GM12878 (cell line): ENCODE measurements around the gene MYO15B. TPM values are rescaled to one million over a fixed set of nuclear protein-coding genes. Genes with fewer than 3 reads are reported as not detected.
A peak's percentile ranks its signal among the peaks of the same experiment; 100 is the strongest.

ENCODE experiments used
- ATAC-seq: fragments of 200-7000 bp; cut with Tn5 transposase; 3 replicates; pipeline ENCODE4 v1.9.1; 2020; ENCODE audit warnings: mild to moderate bottlenecking, moderate library complexity
- BruUV-seq: library from RNA; stranded (reverse); fragments of 400-500 nt; replicated peaks from 2 replicates; lab custom pipeline; 2021; lab: Mats Ljungman, UMichigan
- CTCF ChIA-PET: fragments of 300-600 bp; sonication (Branson Sonifier 250); formaldehyde crosslinking; extraction: SDS; loops from one replicate; lab custom pipeline; 2021; ENCODE audit warnings: inconsistent platforms; lab: Yijun Ruan, JAX
- POLR2A ChIA-PET: fragments of 350-600 bp; formaldehyde crosslinking; extraction: SDS; loops from one replicate; lab custom pipeline; 2021; ENCODE audit warnings: inconsistent platforms; lab: Charles Lee
- RAD21 ChIA-PET: fragments of 300-600 bp; sonication (Branson Sonifier 250); formaldehyde crosslinking; loops from one replicate; lab custom pipeline; 2023; ENCODE audit warnings: antibody characterized with exemption; ENCODE audit not compliant: unreplicated experiment; lab: Charles Lee
- SMC1A ChIA-PET: fragments of 300-600 bp; sonication (Branson Sonifier 250); formaldehyde crosslinking; loops from one replicate; lab custom pipeline; 2023; ENCODE audit not compliant: unreplicated experiment, uncharacterized antibody; lab: Charles Lee
- DNase-seq: peaks from one replicate; pipeline ENCODE4 v3.0.0-alpha.2; 2011; ENCODE audit warnings: low read depth, low spot score
- FAIRE-seq: peaks from 3 replicates; lab custom pipeline; 2011; peaks lifted over from hg19 to GRCh38; lab: Jason Lieb, UNC
- H2AFZ ChIP-seq: 2 replicates; pipeline ENCODE4 v1.6.0; 2011; ENCODE audit warnings: low read depth, low read length, control low read depth; ENCODE audit not compliant: control insufficient read depth
- H3K27ac ChIP-seq: 2 replicates; pipeline ENCODE4 v1.5.1; 2011; ENCODE audit warnings: control low read depth; ENCODE audit not compliant: control insufficient read depth, insufficient read depth
- H3K27me3 ChIP-seq, 2 experiments: replicated peaks in 1 of 2; 2 replicates each; pipeline versions ENCODE4 v1.6.0 to v1.6.1; 2011; ENCODE audit warnings: low read length in 1 of 2; ENCODE audit not compliant: control insufficient read depth in 2 of 2, insufficient read depth in 2 of 2
- H3K36me3 ChIP-seq, 2 experiments: 2 replicates each; pipeline ENCODE4 v1.5.1; 2011; ENCODE audit warnings: low read length in 1 of 2; ENCODE audit not compliant: control insufficient read depth in 2 of 2, insufficient read depth in 2 of 2
- H3K4me1 ChIP-seq: 2 replicates; pipeline ENCODE4 v1.6.1; 2011; ENCODE audit warnings: mild to moderate bottlenecking, low read length, moderate library complexity, mixed read lengths; ENCODE audit not compliant: control insufficient read depth, insufficient read depth
- H3K4me2 ChIP-seq: 2 replicates; pipeline ENCODE4 v1.6.0; 2011; ENCODE audit warnings: control low read depth; ENCODE audit not compliant: control insufficient read depth, insufficient read depth
- H3K4me3 ChIP-seq: fragments of 200-600 bp; sonication (generic); 2 replicates; pipeline ENCODE4 v1.5.1; 2016
- H3K79me2 ChIP-seq: 2 replicates; pipeline ENCODE4 v1.6.0; 2011; ENCODE audit warnings: low read length; ENCODE audit not compliant: control insufficient read depth, insufficient read depth
- H3K9ac ChIP-seq: 2 replicates; pipeline ENCODE4 v1.8.0; 2011; ENCODE audit warnings: low read length, control low read depth, mixed read lengths; ENCODE audit not compliant: control insufficient read depth, insufficient read depth
- H3K9me3 ChIP-seq: replicated peaks from 3 replicates; pipeline ENCODE4 v1.5.1; 2011; ENCODE audit warnings: mild to moderate bottlenecking, low read length; ENCODE audit not compliant: control insufficient read depth, insufficient read depth
- H4K20me1 ChIP-seq: 2 replicates; pipeline ENCODE4 v1.6.0; 2011; ENCODE audit not compliant: control insufficient read depth, insufficient read depth
- CEBPB ChIP-seq, 2 experiments: fragments of 150-350 bp in 1 of 2; IDR thresholded peaks; 2 replicates each; pipeline ENCODE4 v1.6.1; 2012 to 2014; ENCODE audit warnings: low read depth in 2 of 2, low read length in 2 of 2, borderline replicate concordance in 1 of 2, inconsistent platforms in 1 of 2
- EGR1 ChIP-seq, 2 experiments: IDR thresholded peaks; 1 replicate in 1 of 2; 2 replicates in 1 of 2; pipeline ENCODE4 v1.6.1; 2011 to 2012; ENCODE audit warnings: low read depth in 2 of 2, low read length in 2 of 2, borderline replicate concordance in 1 of 2, mild to moderate bottlenecking in 1 of 2, moderate library complexity in 1 of 2
- MLLT1 ChIP-seq: fragments of 450-650 bp; IDR thresholded peaks from 2 replicates; pipeline ENCODE4 v1.6.1; 2016; ENCODE audit warnings: mild to moderate bottlenecking
- PML ChIP-seq: IDR thresholded peaks from 2 replicates; pipeline ENCODE4 v1.6.1; 2012; ENCODE audit warnings: low read length, inconsistent platforms
- POLR2A ChIP-seq: IDR thresholded peaks from 2 replicates; pipeline ENCODE4 v1.6.1; 2011; ENCODE audit warnings: low read depth, mild to moderate bottlenecking, low read length
- POU2F2 ChIP-seq: IDR thresholded peaks from 3 replicates; pipeline ENCODE4 v1.6.1; 2011; ENCODE audit warnings: low read depth, mild to moderate bottlenecking, low read length, borderline replicate concordance
- RCOR1 ChIP-seq: conservative IDR thresholded peaks from 2 replicates; pipeline ENCODE4 v1.6.1; 2012; ENCODE audit warnings: low read depth, low read length, improper control_type of control experiment
- RELA ChIP-seq: fragments of 450-650 bp; IDR thresholded peaks from 2 replicates; pipeline ENCODE4 v1.8.0; 2014; ENCODE audit warnings: borderline replicate concordance; ENCODE audit not compliant: partially characterized antibody
- SMAD5 ChIP-seq: IDR thresholded peaks from 2 replicates; pipeline ENCODE4 v1.6.1; 2016; ENCODE audit warnings: antibody characterized with exemption, low read depth
- ZNF24 ChIP-seq: fragments of 450-650 bp; IDR thresholded peaks from 2 replicates; pipeline ENCODE4 v1.6.1; 2017; ENCODE audit warnings: antibody characterized with exemption, mild to moderate bottlenecking
- ZNF622 ChIP-seq: fragments of 450-650 bp; IDR thresholded peaks from 2 replicates; pipeline ENCODE4 v1.6.1; 2017; ENCODE audit warnings: mild to moderate bottlenecking, inconsistent platforms
- WGBS: methylation state at CpG from one replicate; pipeline ENCODE4 v1.1.6; 2016; ENCODE audit warnings: low lambda C conversion rate; ENCODE audit not compliant: insufficient replicate concordance, insufficient coverage; ENCODE audit errors: missing lambda C conversion rate; 5-methylcytosine and 5-hydroxymethylcytosine counted together
- in situ Hi-C: fragments of 300-500 bp; cut with MboI; formaldehyde crosslinking; loops from 9 replicates; pipeline ENCODE4 v1.14.3; 2018; ENCODE audit warnings: mixed read lengths
- intact Hi-C: fragments of 100-400 bp; cut with micrococcal nuclease; formaldehyde crosslinking; loops from one replicate; pipeline ENCODE4 v1.14.2; 2022; ENCODE audit not compliant: unreplicated experiment
- polyA plus RNA-seq, 11 experiments: library from polyadenylated mRNA; depleted of rRNA in 4 of 11; unstranded in 6 of 11; stranded (reverse) in 5 of 11; fragments of >200 nt; fragmentation: Nextera tagmentation in 4 of 11; fragmentation: Illumina TruSeq in 1 of 11; extraction: Ambion mirVana in 4 of 11; extraction: Trizol in 1 of 11; gene quantifications; 1 replicate in 1 of 11; 2 replicates in 10 of 11; pipeline versions ENCODE4 v1.2.1 to v1.2.3, GENCODE V29; 2011 to 2016; ENCODE audit warnings: inconsistent platforms in 2 of 11, missing spikeins in 2 of 11, low read depth in 1 of 11
- total RNA-seq, 4 experiments: library from RNA; depleted of rRNA in 3 of 4; stranded (reverse); fragments of >200 nt in 3 of 4; fragmentation: Illumina TruSeq in 1 of 4; extraction: Trizol in 1 of 4; gene quantifications; 2 replicates each; pipeline versions ENCODE4 v1.2.1 to v1.2.3, GENCODE V29; 2013 to 2021
- TF ChIP-seq, protein P1 (sequence below): IDR thresholded peaks from 2 replicates; pipeline ENCODE4 v1.6.1; 2011; ENCODE audit warnings: mild to moderate bottlenecking, low read depth, low read length, moderate library complexity; ENCODE audit not compliant: insufficient replicate concordance
- TF ChIP-seq, protein P2 (sequence below): IDR thresholded peaks from 2 replicates; pipeline ENCODE4 v1.6.1; 2011; ENCODE audit warnings: borderline replicate concordance, low read depth, mild to moderate bottlenecking, moderate library complexity, low read length; ENCODE audit not compliant: insufficient read depth, poor library complexity, severe bottlenecking

MYO15B gene
- total and polyA plus RNA-seq, 10 of the 15 experiments (the other 5 are each of a cell fraction or from before 2014, with no cell fraction given), result 0.67 to 15.4 (median 2.3) TPM; not detected in 1

GRCh38 chr17:75627094-75627493, 39.5 kb downstream of the MYO15B start:
- SMC1A ChIA-PET, result no interaction called here
- H3K4me2 ChIP-seq, result no peak overlapping the region
- DNase-seq (no peak), ATAC-seq (no peak), FAIRE-seq (no peak)
- H3K4me1 ChIP-seq, result no peaks in the 10 kb centered on the region
- TF ChIP-seq, protein P1, sequence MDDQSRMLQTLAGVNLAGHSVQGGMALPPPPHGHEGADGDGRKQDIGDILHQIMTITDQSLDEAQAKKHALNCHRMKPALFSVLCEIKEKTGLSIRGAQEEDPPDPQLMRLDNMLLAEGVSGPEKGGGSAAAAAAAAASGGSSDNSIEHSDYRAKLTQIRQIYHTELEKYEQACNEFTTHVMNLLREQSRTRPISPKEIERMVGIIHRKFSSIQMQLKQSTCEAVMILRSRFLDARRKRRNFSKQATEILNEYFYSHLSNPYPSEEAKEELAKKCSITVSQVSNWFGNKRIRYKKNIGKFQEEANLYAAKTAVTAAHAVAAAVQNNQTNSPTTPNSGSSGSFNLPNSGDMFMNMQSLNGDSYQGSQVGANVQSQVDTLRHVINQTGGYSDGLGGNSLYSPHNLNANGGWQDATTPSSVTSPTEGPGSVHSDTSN, result no peak
- TF ChIP-seq POLR2A, result 0 out of 2 replicates have a peak, but pooled peaks have one; percentile 1
- no peak for TF ChIP-seq SMAD5
- RAD21 ChIA-PET, result no interaction called here
- POLR2A ChIA-PET, result no interaction called here
- H4K20me1 ChIP-seq, result no peaks in the 10 kb centered on the region
- H3K27me3 ChIP-seq, result no peaks in the 10 kb centered on the region
- H3K27ac ChIP-seq, result no peak overlapping the region
- H2AFZ ChIP-seq, result no peak overlapping the region
- H3K4me3 ChIP-seq, result no peak overlapping the region
- intact Hi-C loops, result no loop called here
- in situ Hi-C loops, result no loop called here
- H3K9ac ChIP-seq, result no peak overlapping the region
- peaks cover 0 to 2% of the 10 kb centered on the region in 2 experiments; a peak in 1 of 4 replicates for H3K36me3 ChIP-seq
- no peaks in the 10 kb centered on the region for H3K9me3 ChIP-seq
- H3K79me2 ChIP-seq, result no peaks in the 10 kb centered on the region
- WGBS, result 79% methylated on average over 10 of the region's 10 CpGs
- CTCF ChIA-PET, result interaction anchor here (0.7 to 13.0 kb wide), 3 partner anchors 24 to 120 kb away, joined by 3 to 336 read pairs (median 3); no protein-coding TSS in a partner anchor
- no TSS peak for BruUV-seq

- in situ Hi-C loops (no loop called here), intact Hi-C loops (no loop called here)
- CTCF ChIA-PET, result interaction anchor here (0.6 to 13.0 kb wide), 5 partner anchors 25 to 119 kb away, joined by 3 to 349 read pairs (median 4); a partner anchor contains a TSS
- Histone ChIP-seq H3K79me2 (no peaks in the 10 kb centered on the region), H3K4me2 (no peak overlapping the region), H3K9me3 (no peaks in the 10 kb centered on the region), H3K9ac (no peak overlapping the region), H3K27ac (no peak overlapping the region), H2AFZ (no peak overlapping the region), H3K36me3 (peaks cover 0 to 2% of the 10 kb centered on the region in 2 experiments; a peak in 2 of 4 replicates), H4K20me1 (no peaks in the 10 kb centered on the region), H3K4me3 (no peak overlapping the region), H3K4me1 (peaks cover 4% of the 10 kb centered on the region), H3K27me3 (no peaks in the 10 kb centered on the region)
- no peak for DNase-seq
- no peak for FAIRE-seq
- POLR2A ChIA-PET, result no interaction called here
- no peak for ATAC-seq
- SMC1A ChIA-PET, result interaction anchor here (0.5 kb wide), 1 partner anchor 53 kb away, joined by 3 read pairs; no protein-coding TSS in a partner anchor
- BruUV-seq, result no TSS peak
- 80% methylated on average over 6 of the region's 6 CpGs for WGBS
- RAD21 ChIA-PET, result interaction anchor here (6.3 kb wide), 1 partner anchor 120 kb away, joined by 148 read pairs; no protein-coding TSS in a partner anchor
- no peak for TF ChIP-seq RCOR1
- no peak for TF ChIP-seq ZNF24
- TF ChIP-seq POU2F2, result no peak
- TF ChIP-seq EGR1 (IDR thresholded peaks at IDR 0.05; ENCODE audit: borderline replicate concordance in 1 of 2, low read depth in 2 of 2, low read length in 2 of 2), result no peak
- no peak for TF ChIP-seq ZNF622
- TF ChIP-seq RELA, result no peak
- TF ChIP-seq, protein P2, sequence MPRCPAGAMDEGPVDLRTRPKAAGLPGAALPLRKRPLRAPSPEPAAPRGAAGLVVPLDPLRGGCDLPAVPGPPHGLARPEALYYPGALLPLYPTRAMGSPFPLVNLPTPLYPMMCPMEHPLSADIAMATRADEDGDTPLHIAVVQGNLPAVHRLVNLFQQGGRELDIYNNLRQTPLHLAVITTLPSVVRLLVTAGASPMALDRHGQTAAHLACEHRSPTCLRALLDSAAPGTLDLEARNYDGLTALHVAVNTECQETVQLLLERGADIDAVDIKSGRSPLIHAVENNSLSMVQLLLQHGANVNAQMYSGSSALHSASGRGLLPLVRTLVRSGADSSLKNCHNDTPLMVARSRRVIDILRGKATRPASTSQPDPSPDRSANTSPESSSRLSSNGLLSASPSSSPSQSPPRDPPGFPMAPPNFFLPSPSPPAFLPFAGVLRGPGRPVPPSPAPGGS, result no peak
- no peak for TF ChIP-seq PML
- no peak for TF ChIP-seq CEBPB (IDR thresholded peaks at IDR 0.05; ENCODE audit: borderline replicate concordance in 1 of 2, low read depth in 2 of 2, low read length in 2 of 2)
- no peak for TF ChIP-seq MLLT1
Observed at GRCh38 chr17:75628425-75628824, 40.8 kb downstream of the MYO15B start.
